Prostate gland (tissue), 2 donors: ENCODE measurements around the gene PTPN7. TPM values are rescaled to one million over a fixed set of nuclear protein-coding genes. Genes with fewer than 3 reads are reported as not detected.
A peak's percentile ranks its signal among the peaks of the same experiment; 100 is the strongest.
"Not testable (repeated sequence)": the region's sequence is repeated elsewhere in the genome, so short reads cannot be mapped to it uniquely, and the experiment has no call there.

Experiments used
- DNase-seq: peaks from one replicate; pipeline ENCODE4 v3.0.0-alpha.2; 2019; ENCODE audit warnings: low spot score
- H3K27ac ChIP-seq, 2 donors: fragments of 200-600 bp; sonication (generic); 2 replicates each; pipeline ENCODE4 v1.5.1; 2017 to 2019
- H3K27me3 ChIP-seq: fragments of 200-600 bp; sonication (generic); replicated peaks from 2 replicates; pipeline ENCODE4 v1.5.1; 2019; ENCODE audit not compliant: insufficient read depth
- H3K36me3 ChIP-seq, 2 donors: fragments of 200-600 bp; sonication (generic); 1 replicate in 1 of 2; 2 replicates in 1 of 2; pipeline versions ENCODE4 v1.5.1 to v1.8.1; 2017 to 2019
- H3K4me1 ChIP-seq: fragments of 200-600 bp; sonication (generic); replicated peaks from 2 replicates; pipeline ENCODE4 v1.5.1; 2019
- H3K4me3 ChIP-seq, 2 donors: fragments of 200-600 bp; sonication (generic); 2 replicates each; pipeline ENCODE4 v1.5.1; 2017 to 2019
- H3K9me3 ChIP-seq: fragments of 200-600 bp; sonication (generic); 2 replicates; pipeline ENCODE4 v1.5.1; 2017
- POLR2A ChIP-seq: fragments of 450-650 bp; IDR thresholded peaks from one replicate; pipeline ENCODE4 v1.6.1; 2016; ENCODE audit warnings: antibody characterized with exemption, mild to moderate bottlenecking
- POLR2AphosphoS5 ChIP-seq: sonication (generic); formaldehyde crosslinking; IDR thresholded peaks from one replicate; pipeline ENCODE4 v1.6.1; 2017; ENCODE audit warnings: antibody characterized with exemption
- WGBS: methylation state at CpG from one replicate; pipeline ENCODE4 v1.1.5; 2018; 5-methylcytosine and 5-hydroxymethylcytosine counted together
- intact Hi-C: fragments of 100-400 bp; cut with DNase I; formaldehyde crosslinking; loops from one replicate; pipeline ENCODE4 v1.14.2; 2022
- total RNA-seq, 2 donors: library from RNA; depleted of rRNA; stranded (reverse); fragments of >200 nt; gene quantifications; one replicate each; pipeline ENCODE4 v1.1.0, GENCODE V29; 2016
- TF ChIP-seq, protein P1 (sequence below), 4 experiments: fragments of 200-600 bp in 2 of 4; fragments of 450-650 bp in 2 of 4; sonication (generic) in 2 of 4; IDR thresholded peaks; 1 replicate in 3 of 4; 2 replicates in 1 of 4; pipeline ENCODE4 v1.5.1; 2016 to 2019; ENCODE audit warnings: antibody characterized with exemption in 4 of 4, mild to moderate bottlenecking in 2 of 4, moderate library complexity in 2 of 4

The PTPN7 gene
- total RNA-seq, 2 donors from 2014 or later: 0.73 to 61.8 TPM

DNA sequence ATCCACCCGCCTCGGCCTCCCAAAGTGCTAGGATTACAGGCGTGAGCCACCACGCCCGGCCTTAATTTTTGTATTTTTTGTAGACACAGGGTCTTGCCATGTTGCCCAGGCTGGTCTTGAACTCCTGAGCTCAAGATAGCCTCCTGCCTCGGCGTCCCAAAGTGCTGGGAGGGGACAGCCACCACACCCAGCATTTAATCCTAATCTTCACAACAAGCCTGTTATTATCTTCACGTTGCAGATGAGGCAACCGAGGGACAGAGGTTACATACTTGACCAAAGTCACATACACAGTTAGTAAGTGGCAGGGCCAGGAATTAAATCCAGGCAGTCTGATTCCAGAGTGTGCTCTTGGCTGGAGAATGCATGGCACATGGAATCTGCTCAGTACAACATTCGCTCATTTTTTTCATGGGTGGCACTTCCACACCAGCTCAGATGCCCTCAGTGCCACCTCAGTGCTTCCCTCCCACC lies 42.5 kb downstream of the PTPN7 start:
- TF ChIP-seq, protein P1, sequence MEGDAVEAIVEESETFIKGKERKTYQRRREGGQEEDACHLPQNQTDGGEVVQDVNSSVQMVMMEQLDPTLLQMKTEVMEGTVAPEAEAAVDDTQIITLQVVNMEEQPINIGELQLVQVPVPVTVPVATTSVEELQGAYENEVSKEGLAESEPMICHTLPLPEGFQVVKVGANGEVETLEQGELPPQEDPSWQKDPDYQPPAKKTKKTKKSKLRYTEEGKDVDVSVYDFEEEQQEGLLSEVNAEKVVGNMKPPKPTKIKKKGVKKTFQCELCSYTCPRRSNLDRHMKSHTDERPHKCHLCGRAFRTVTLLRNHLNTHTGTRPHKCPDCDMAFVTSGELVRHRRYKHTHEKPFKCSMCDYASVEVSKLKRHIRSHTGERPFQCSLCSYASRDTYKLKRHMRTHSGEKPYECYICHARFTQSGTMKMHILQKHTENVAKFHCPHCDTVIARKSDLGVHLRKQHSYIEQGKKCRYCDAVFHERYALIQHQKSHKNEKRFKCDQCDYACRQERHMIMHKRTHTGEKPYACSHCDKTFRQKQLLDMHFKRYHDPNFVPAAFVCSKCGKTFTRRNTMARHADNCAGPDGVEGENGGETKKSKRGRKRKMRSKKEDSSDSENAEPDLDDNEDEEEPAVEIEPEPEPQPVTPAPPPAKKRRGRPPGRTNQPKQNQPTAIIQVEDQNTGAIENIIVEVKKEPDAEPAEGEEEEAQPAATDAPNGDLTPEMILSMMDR (IDR thresholded peaks at IDR 0.05): no peak
- TF ChIP-seq POLR2A (no peak), POLR2AphosphoS5 (no peak)
- DNase-seq: no peak
- Histone ChIP-seq H3K4me1 (peaks cover 4% of the 10 kb centered on the region), H3K36me3 (no peaks in the 10 kb centered on the region), H3K27ac (no peak overlapping the region), H3K27me3 (no peaks in the 10 kb centered on the region), H3K9me3 (no peaks in the 10 kb centered on the region), H3K4me3 (no peak overlapping the region)
- 89% methylated on average over 10 of the region's 10 CpGs for WGBS
- intact Hi-C loops: loop anchor here (10.0 kb wide), 1 partner anchor 103 kb away; the partner anchor contains the start of gene ELF3

DNA sequence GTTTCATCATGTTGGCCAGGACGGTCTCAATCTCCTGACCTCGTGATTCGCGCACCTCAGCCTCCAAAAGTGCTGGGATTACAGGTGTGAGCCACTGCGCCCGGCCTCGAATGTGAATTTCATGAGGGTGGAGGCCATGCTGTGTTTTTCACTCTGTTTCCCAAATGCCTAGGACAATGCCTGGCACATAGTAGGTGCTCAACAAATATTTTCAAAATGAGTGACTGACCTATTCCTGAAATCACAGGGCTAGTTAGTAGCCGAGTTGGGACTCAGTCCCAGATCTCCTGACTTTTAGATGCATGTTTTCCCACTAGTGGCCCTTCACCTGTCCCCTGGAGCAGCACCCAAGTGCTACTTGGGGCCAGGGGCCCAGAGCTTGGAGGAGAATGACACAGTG lies 44.1 kb downstream of the PTPN7 start:
- Histone ChIP-seq H3K36me3 (no peaks in the 10 kb centered on the region), H3K4me1 (peaks cover 4% of the 10 kb centered on the region), H3K9me3 (no peaks in the 10 kb centered on the region), H3K27me3 (no peaks in the 10 kb centered on the region), H3K4me3 (no peak overlapping the region), H3K27ac (no peak overlapping the region)
- 94% methylated on average over 8 of the region's 8 CpGs for WGBS
- TF ChIP-seq POLR2A: no peak
- TF ChIP-seq, protein P1 (IDR thresholded peaks at IDR 0.05): no peak
- no peak for TF ChIP-seq POLR2AphosphoS5
- DNase-seq: no peak
- intact Hi-C loops: loop anchor here (10.0 kb wide), 1 partner anchor 101 kb away; the partner anchor contains the start of gene ELF3

DNA sequence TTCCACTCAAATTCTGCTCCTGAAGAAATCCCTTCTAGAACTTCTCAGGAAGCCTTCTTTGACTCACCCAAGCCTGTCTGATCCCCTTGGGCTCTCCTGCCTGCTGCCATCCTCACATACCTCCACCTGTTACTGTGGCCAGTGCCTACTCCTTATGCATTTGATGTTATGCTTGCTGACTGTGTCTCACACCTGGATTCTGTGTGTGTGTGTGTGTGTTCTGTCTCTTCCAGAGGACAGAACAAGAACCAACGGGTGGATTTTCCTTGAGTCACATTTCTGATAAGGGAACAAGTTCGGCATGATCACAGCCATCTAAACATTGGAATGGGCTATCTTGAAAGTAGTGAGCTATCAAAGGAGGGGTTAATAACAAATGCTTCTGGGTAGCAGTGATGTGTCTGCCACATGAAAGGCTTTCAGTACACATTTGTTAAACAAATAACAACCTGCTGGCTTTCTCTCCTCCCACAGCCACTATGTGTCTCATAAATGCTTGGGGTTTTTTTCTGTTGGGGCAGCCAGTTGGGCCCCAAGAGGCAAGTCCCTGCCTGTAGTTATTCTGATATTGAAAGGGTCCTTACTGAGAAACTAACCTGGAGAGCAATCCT lies 46.6 kb downstream of the PTPN7 start:
- Histone ChIP-seq H3K27ac (peak overlapping the region in 1 of 2 donors; percentile 62), H3K36me3 (no peaks in the 10 kb centered on the region), H3K4me3 (no peak overlapping the region), H3K4me1 (peaks cover 4% of the 10 kb centered on the region), H3K9me3 (no peaks in the 10 kb centered on the region), H3K27me3 (no peaks in the 10 kb centered on the region)
- peak; percentile 36 for TF ChIP-seq POLR2AphosphoS5
- TF ChIP-seq, protein P1 (IDR thresholded peaks at IDR 0.05): no peak
- intact Hi-C loops: loop anchor here (10.0 kb wide), 1 partner anchor 99 kb away; the partner anchor contains the start of gene ELF3
- 19% methylated on average over 2 of the region's 2 CpGs for WGBS
- no peak for DNase-seq

DNA sequence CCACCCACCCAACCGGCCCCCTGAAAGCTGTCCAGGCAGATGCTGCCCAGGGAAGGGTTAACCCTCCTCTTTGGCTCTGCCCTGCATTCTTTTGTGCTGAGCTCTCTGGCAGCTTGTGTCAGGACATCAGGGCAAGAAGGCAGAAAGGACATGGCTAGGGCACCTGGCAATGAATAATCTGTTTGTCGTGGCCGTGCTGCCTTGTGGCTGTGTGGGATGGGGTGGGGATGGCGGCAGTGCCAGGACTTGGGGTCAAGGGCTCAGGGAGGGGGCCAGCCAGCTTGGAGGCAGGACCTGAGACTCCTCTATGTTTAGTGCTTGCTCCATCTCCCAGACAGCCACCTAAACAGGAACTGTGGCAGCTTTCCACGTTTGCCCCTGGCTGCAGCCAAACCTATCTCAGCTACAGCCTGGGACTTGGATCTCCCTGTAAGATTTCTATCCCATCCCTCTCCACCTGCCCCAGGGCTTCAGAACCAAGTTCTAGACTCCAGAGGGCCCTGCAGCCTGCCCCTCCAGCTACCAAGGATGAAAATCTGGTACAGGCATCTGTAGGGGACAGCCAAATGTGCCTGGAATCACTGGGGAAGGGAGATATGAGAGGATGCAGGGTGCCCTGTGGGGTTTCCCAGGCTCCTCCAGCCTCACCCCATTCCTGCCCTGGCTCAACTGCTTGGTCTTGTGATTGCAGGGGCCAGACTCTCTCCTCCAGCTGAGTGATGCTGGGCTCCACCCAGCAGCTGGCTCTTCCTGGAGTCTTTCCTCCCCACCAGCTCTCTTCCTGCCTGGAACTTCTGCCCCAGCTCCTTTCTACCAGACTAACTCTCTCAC lies 47.3 kb downstream of the PTPN7 start:
- no peak for DNase-seq
- TF ChIP-seq POLR2AphosphoS5: no peak
- Histone ChIP-seq H3K9me3 (no peaks in the 10 kb centered on the region), H3K36me3 (no peaks in the 10 kb centered on the region), H3K4me3 (no peak overlapping the region), H3K4me1 (peaks cover 4% of the 10 kb centered on the region), H3K27ac (peak overlapping the region; percentile 22 to 62), H3K27me3 (no peaks in the 10 kb centered on the region)
- 11% methylated on average over 5 of the region's 5 CpGs for WGBS
- intact Hi-C loops: loop anchor here (10.0 kb wide), 1 partner anchor 98 kb away; the partner anchor contains the start of gene ELF3

DNA sequence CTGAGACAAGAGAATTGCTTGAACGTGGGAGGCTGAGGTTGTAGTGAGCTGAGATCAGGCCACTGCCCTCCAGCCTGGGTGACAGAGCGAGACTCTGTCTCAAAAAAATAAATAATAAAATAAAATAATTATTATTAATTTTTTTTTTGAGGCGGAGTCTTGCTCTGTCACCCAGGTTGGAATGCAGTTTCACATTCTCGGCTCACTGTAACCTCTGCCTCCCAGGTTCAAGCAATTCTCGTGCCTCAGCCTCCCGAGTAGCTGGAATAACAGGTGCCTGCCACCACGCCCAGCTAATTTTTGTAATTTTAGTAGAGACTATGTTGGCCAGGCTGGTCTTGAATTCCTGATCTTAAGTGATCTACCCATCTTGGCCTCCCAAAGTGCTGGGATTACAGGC lies 48.8 kb downstream of the PTPN7 start:
- not testable (repeated sequence) for H3K36me3 ChIP-seq, DNase-seq, H3K27me3 ChIP-seq, H3K27ac ChIP-seq, H3K4me3 ChIP-seq, H3K4me1 ChIP-seq, H3K9me3 ChIP-seq
- WGBS: 94% methylated on average over 7 of the region's 7 CpGs
- intact Hi-C loops: loop anchor here (10.0 kb wide), 1 partner anchor 97 kb away; the partner anchor contains the start of gene ELF3
